ENCODE data around the gene ADIPOR2.

ADIPOR2 gene

DNA sequence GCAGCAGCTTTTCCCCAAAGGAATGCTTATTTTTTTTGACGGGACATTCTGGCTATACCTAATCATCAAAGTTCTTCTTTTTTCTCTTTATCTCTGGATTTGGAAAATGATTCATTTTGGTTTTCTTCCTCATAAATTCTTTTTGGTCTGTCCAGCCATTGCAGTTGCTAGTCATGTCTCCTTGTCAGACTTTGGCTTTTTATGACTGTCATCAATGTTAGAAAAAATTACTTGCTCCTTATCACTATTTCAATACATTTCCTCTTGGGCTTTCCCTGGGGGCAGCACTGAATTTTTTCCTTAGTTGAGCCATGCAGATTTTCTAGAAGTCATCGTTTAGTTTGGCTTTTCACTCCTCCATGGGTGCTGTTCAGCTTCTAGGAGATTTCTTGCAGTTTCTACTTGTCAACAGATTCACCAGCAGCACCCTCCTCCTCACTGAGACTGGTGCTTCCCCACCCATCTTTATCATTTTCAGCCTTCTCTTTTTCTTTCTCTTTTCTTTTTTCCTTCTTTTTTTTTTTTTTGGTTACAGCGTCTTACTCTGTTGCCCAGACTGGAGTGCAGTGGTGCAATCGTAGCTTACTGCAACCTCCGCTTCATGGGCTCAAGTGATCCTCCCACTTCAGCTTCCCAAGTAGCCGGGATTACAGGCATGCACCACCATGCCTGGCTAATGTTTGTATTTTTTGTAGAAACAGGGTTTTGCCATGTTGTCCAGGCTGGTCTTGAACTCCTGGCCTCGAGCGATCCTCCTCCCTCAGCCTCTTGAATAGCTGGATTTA, 5.2 kb downstream of the ADIPOR2 start:
- H3K4me3 ChIP-seq (ENCODE audit: low read depth, low read length): no peak overlapping the region
- TF ChIP-seq, protein P1, sequence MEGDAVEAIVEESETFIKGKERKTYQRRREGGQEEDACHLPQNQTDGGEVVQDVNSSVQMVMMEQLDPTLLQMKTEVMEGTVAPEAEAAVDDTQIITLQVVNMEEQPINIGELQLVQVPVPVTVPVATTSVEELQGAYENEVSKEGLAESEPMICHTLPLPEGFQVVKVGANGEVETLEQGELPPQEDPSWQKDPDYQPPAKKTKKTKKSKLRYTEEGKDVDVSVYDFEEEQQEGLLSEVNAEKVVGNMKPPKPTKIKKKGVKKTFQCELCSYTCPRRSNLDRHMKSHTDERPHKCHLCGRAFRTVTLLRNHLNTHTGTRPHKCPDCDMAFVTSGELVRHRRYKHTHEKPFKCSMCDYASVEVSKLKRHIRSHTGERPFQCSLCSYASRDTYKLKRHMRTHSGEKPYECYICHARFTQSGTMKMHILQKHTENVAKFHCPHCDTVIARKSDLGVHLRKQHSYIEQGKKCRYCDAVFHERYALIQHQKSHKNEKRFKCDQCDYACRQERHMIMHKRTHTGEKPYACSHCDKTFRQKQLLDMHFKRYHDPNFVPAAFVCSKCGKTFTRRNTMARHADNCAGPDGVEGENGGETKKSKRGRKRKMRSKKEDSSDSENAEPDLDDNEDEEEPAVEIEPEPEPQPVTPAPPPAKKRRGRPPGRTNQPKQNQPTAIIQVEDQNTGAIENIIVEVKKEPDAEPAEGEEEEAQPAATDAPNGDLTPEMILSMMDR (IDR thresholded peaks at IDR 0.05; ENCODE audit: insufficient read depth, low read depth, low read length, missing control alignments): no peak
- no peak for DNase-seq (ENCODE audit: low read depth)

DNA sequence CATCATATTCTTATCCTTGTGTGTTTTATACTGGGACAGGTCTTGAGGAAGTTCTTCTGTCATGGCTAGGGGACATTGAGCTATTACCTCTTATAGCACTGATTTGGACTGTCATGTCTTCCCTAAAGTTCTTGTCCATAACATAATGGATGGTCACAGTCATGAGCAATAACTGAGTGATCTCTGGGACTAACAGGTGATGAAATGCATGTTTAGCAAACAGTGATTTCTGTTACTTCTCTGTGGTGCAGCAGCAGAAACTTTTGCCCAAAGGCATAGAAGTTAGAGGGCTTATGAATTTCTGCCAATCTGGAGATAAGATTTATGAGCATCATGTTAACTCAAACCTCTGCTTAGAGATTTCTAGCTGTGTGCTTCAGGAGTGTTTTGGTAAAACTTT, 5.9 kb downstream of the ADIPOR2 start:
- no peak overlapping the region for H3K4me3 ChIP-seq (ENCODE audit: low read depth, low read length)
- TF ChIP-seq, protein P1 (IDR thresholded peaks at IDR 0.05; ENCODE audit: insufficient read depth, low read depth, low read length, missing control alignments): no peak
- no peak for DNase-seq (ENCODE audit: low read depth)

DNA sequence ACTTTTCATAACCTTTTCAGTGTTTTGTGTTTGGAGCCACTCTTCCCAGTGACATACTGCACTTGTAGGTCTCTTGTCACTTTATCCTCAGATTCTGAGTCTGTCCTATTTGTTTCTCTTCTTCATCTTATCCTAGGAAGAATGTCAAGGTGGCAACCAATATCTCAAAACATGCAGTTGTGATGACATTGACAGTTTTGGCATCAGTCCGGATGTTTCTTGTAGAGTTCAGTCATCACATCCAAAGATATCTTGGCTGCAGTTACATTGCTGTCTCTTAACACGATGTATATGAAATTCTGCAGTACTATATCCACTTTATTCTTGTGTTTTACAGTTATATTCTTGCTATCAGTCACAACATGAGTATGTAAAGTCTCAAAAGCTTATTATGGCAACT, 6.4 kb downstream of the ADIPOR2 start:
- no peak for DNase-seq (ENCODE audit: low read depth)
- TF ChIP-seq, protein P1 (IDR thresholded peaks at IDR 0.05; ENCODE audit: insufficient read depth, low read depth, low read length, missing control alignments): no peak
- no peak overlapping the region for H3K4me3 ChIP-seq (ENCODE audit: low read depth, low read length)

DNA sequence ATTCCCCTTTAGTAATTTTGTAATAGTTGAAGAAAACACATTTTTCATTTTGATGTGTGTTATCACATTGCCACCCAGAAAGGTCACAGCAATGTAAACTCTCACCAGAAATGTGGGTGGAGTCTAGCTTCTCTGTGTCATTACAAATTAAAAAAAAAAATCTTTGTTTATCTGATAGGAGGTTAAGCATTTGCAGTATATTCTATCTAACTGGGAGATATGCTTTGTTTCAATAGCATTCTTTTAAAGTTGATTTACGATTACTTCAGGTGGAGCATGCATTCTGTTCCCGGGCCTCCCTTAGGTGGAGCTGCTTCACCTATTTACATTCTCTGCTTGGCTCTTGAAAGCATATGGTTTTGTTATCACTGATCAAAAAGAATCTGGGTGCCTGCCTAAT, 7.8 kb downstream of the ADIPOR2 start:
- TF ChIP-seq, protein P1 (IDR thresholded peaks at IDR 0.05; ENCODE audit: insufficient read depth, low read depth, low read length, missing control alignments): no peak
- DNase-seq (ENCODE audit: low read depth): no peak
- no peak overlapping the region for H3K4me3 ChIP-seq (ENCODE audit: low read depth, low read length)

DNA sequence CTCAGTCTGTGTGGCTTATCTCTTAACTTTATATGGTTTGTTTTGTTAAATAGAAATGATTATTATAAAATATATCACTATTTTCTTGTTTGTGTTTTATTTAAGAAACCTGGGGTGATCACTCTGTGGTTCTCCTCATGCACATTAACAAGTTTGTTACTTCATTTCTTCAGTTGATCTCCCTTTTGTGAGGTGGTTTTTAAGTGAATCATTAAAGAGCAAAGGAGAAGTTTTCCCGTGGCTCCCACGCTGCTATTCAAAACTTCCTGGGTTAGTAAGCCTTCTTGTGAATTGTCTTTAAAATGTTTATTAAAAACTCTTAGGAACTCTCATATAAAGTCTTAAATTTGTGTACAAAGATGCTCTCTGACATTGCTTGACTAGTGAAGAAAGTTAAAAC, 11.8 kb downstream of the ADIPOR2 start:
- TF ChIP-seq, protein P1 (IDR thresholded peaks at IDR 0.05; ENCODE audit: insufficient read depth, low read depth, low read length, missing control alignments): no peak
- no peak overlapping the region for H3K4me3 ChIP-seq (ENCODE audit: low read depth, low read length)
- DNase-seq (ENCODE audit: low read depth): no peak

DNA sequence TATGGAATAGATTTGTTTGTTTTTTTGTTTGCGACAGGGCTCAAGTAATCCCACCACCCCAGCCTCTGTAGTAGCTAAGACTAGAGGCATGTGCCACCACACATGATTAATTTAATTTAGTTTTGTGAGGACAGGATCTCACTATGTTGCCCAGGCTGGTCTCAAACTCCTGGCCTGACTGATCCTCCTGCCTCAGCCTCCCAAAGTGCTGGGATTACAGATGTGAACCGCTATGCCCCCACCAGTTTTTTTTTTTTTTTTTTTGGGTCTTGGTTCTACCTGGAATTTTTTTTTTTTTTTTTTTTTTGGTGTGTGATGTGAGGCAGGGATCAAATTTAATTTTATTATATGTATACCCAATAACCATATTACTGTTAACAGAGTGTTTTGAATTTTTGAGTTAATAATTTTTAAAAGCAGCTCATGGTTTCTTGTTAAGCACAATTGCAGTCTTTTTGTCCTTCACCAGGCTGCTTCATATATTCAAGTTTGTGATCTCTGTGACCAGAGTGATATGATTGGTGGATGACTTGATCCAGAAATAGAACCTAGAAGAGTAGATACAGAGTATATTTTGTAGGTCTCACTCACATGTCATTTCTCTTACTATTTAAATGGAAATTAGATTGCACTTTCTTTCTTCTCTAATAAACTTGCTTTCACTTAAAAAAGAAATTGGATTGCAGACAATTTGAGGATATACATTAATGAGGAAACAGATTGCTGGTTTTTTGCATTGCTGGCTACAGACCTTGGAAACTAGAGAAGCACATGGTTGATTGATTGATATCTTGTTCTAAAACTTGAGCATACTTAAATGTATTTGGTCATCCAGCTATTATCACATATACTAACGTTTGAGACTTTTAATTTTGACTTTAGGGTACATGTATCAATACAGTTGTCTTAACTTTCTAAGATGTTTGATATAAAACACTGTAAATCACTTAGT, 13.2 kb downstream of the ADIPOR2 start:
- H3K4me3 ChIP-seq (ENCODE audit: low read depth, low read length): no peak overlapping the region
- DNase-seq (ENCODE audit: low read depth): no peak
- TF ChIP-seq, protein P1 (IDR thresholded peaks at IDR 0.05; ENCODE audit: insufficient read depth, low read depth, low read length, missing control alignments): no peak
